SK-N-MC (cell line): ENCODE results near the gene NOX5.

ENCODE experiments used
- EZH2 ChIP-seq: fragments of 200-600 bp; sonication (generic); IDR thresholded peaks from one replicate; pipeline ENCODE4 v1.6.1; 2017; ENCODE audit warnings: antibody characterized with exemption
- FOXP2 ChIP-seq: optimal IDR thresholded peaks from 2 replicates; pipeline ENCODE3; 2011; ENCODE audit warnings: mild to moderate bottlenecking, moderate library complexity; ENCODE audit not compliant: insufficient read depth; ENCODE audit errors: extremely low read length, control extremely low read depth
- POLR2AphosphoS5 ChIP-seq: IDR thresholded peaks from 2 replicates; pipeline ENCODE4 v1.6.1; 2012; ENCODE audit warnings: mild to moderate bottlenecking, low read depth, low read length, borderline replicate concordance

DNA sequence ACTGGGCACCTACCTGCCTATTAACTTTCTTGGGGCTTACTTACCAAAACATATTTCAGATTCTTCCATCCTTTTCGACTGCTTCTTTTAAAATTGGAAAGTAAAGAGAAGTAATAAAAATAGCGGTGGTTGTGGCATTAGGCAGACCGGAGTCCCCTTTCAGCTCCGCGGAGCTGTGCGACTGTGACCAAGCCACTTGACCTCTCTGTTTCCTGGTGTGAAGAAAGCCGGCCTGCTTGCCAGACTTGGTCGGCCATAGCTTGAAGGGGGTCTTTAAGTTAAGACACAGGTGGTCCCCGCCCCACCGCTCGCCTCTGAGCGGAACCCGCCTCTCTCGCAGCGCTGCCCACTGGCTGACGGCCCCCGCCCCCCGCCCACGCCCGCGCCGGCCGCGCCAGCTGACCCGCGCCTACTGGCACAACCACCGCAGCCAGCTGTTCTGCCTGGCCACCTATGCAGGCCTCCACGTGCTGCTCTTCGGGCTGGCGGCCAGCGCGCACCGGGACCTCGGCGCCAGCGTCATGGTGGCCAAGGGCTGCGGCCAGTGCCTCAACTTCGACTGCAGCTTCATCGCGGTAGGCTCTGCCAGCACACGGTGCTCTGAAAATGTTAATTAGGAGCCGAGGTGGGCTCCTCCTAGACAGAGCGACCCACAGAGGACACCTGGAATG lies 18.3 kb downstream of the NOX5 start:
- TF ChIP-seq EZH2 (no peak), FOXP2 (no peak), POLR2AphosphoS5 (no peak)
